ENCODE measurements around the gene ADSS1. TPM values are rescaled to one million over a fixed set of nuclear protein-coding genes. Genes with fewer than 3 reads are reported as not detected.

Gene ADSS1
- total RNA-seq, 1 experiment from 2014 or later = 0.52 TPM

DNA sequence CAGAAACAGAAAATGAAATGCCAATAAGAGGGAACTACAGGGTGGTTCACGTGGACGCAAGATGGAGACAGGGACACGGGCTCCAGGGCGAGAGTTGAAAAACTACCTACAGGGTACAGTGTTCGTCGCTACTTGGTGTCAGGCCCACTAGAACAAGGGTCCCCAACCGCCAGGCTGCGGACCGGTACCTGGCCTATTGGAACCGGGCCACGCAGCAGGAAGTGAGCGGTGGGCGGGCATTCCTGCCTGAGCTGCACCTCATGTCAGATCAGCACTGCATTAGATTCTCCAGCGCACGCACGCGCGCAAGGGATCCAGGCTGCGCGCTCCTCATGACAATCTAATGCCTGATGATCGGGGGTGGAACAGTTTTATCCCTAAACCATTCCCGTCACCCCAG is 19.8 kb upstream of the ADSS1 start:
- ChIA-PET CTCF (interaction anchor here (0.6 kb wide), 1 partner anchor 341 kb away, joined by 3 read pairs; no protein-coding TSS in a partner anchor), POLR2A (ENCODE audit: low non-redundant PET) (no interaction called here)
- H3K36me3 ChIP-seq (ENCODE audit: insufficient read depth, low read length, poor library complexity, severe bottlenecking) = peaks cover 29% of the 10 kb centered on the region
- H3K27ac ChIP-seq (ENCODE audit: low read depth, low read length, poor library complexity, severe bottlenecking) = no peak overlapping the region
- no peaks in the 10 kb centered on the region for H3K4me1 ChIP-seq (ENCODE audit: insufficient read depth, low read length, poor library complexity, severe bottlenecking)
- no peaks in the 10 kb centered on the region for H3K9me3 ChIP-seq (ENCODE audit: low read depth, low read length, poor library complexity, severe bottlenecking)
- intact Hi-C loops (cut with micrococcal nuclease; ENCODE audit: unreplicated experiment) = no loop called here
- no peak for DNase-seq (ENCODE audit: low spot score)
- TSS peak; percentile 48 for BruUV-seq (replicated peaks)
- no peak overlapping the region for H3K4me3 ChIP-seq (ENCODE audit: low read depth, low read length, poor library complexity, severe bottlenecking)
- no peak for TF ChIP-seq EZH2 (IDR thresholded peaks at IDR 0.05; ENCODE audit: borderline replicate concordance, low read depth, low read length, poor library complexity, severe bottlenecking)
- TF ChIP-seq, protein P1, sequence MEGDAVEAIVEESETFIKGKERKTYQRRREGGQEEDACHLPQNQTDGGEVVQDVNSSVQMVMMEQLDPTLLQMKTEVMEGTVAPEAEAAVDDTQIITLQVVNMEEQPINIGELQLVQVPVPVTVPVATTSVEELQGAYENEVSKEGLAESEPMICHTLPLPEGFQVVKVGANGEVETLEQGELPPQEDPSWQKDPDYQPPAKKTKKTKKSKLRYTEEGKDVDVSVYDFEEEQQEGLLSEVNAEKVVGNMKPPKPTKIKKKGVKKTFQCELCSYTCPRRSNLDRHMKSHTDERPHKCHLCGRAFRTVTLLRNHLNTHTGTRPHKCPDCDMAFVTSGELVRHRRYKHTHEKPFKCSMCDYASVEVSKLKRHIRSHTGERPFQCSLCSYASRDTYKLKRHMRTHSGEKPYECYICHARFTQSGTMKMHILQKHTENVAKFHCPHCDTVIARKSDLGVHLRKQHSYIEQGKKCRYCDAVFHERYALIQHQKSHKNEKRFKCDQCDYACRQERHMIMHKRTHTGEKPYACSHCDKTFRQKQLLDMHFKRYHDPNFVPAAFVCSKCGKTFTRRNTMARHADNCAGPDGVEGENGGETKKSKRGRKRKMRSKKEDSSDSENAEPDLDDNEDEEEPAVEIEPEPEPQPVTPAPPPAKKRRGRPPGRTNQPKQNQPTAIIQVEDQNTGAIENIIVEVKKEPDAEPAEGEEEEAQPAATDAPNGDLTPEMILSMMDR (conservative IDR thresholded peaks at IDR 0.05; ENCODE audit: low read depth, low read length) = no peak
- no peaks in the 10 kb centered on the region for H3K27me3 ChIP-seq (replicated peaks; ENCODE audit: insufficient read depth, low read depth, low read length, poor library complexity)

DNA sequence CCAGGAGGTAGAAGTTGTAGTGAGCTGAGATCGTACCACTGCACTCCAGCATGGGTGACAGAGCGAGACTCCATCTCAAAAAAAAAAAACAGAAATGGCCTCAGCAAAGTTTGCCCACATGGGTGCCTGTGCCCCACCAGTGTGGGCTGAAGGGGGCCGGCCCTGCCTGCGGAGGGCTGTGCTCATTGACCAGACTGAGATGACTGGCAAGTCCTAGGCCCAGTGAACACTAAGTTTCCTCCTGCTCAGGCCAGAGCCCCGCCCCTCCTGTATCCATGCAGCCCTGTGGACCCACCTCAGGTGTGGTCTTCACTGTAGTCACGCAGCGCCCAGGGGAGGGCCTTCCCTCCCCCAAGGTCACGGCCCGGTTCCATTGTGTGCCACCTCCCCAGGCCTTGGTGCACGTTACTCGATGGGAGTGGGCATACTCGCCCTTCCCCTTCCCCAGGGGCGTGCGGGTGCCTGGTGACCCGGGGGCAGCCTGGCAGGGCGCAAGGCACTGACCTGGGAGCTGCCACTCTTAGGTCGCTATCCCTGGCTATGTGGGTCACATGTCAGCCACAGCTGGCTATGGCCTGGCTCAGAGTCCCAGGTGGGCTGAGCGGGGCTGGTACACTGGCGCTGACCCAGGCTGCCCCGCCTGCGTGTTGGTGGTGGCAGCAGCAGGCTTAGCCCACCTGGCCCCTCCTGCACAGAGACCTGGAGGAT is 18.5 kb upstream of the ADSS1 start:
- intact Hi-C loops (cut with micrococcal nuclease; ENCODE audit: unreplicated experiment) = no loop called here
- POLR2A ChIA-PET (ENCODE audit: low non-redundant PET) = no interaction called here
- Histone ChIP-seq H3K27me3 (replicated peaks; ENCODE audit: insufficient read depth, low read depth, low read length, poor library complexity) (no peaks in the 10 kb centered on the region), H3K4me3 (ENCODE audit: low read depth, low read length, poor library complexity, severe bottlenecking) (no peak overlapping the region), H3K4me1 (ENCODE audit: insufficient read depth, low read length, poor library complexity, severe bottlenecking) (no peaks in the 10 kb centered on the region), H3K9me3 (ENCODE audit: low read depth, low read length, poor library complexity, severe bottlenecking) (no peaks in the 10 kb centered on the region), H3K36me3 (ENCODE audit: insufficient read depth, low read length, poor library complexity, severe bottlenecking) (peaks cover 39% of the 10 kb centered on the region), H3K27ac (ENCODE audit: low read depth, low read length, poor library complexity, severe bottlenecking) (no peak overlapping the region)
- TF ChIP-seq, protein P1 (conservative IDR thresholded peaks at IDR 0.05; ENCODE audit: low read depth, low read length) = no peak
- TF ChIP-seq EZH2 (IDR thresholded peaks at IDR 0.05; ENCODE audit: borderline replicate concordance, low read depth, low read length, poor library complexity, severe bottlenecking) = no peak
- DNase-seq (ENCODE audit: low spot score) = peak; percentile 34
- BruUV-seq (replicated peaks) = no TSS peak
- CTCF ChIA-PET = no interaction called here

DNA sequence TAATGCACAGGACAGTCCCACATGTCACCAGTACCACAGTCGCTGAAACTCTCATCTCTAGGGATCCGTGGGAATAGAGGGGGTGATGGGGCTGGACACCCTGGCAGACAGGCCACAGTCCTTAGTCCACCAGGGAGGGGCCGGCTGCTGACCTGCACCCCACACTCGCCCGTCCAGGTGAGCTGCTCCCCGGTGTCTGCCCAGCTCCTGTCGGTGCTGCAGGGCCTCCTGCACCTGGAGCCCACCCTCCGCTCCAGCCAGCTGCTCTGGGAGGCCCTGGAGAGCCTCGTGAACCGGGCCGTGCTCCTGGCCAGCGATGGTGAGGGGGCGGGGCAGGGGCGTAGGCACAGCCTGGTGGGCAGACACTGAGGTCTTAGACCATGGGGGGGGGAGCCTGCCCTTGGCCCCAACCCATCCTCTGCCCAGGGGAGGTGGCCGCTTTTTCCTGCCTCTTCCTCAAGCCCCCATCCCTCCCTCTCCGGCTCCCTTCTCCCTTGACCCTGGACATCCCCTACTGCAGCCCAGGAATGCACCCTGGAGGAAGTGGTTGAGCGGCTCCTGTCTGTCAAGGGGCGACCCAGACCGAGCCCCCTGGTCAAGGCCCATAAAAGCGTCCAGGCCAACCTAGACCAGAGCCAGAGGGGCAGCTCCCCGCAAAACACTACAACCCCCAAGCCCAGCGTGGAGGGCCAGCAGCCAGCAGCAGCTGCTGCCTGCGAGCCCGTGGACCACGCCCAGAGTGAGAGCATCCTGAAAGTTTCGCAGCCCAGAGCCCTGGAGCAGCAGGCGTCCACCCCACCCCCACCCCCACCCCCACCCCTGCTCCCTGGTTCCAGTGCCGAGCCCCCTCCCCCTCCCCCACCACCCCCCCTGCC is 17.1 kb upstream of the ADSS1 start:
- H3K36me3 ChIP-seq (ENCODE audit: insufficient read depth, low read length, poor library complexity, severe bottlenecking) = peaks cover 43% of the 10 kb centered on the region
- H3K4me1 ChIP-seq (ENCODE audit: insufficient read depth, low read length, poor library complexity, severe bottlenecking) = no peaks in the 10 kb centered on the region
- H3K9me3 ChIP-seq (ENCODE audit: low read depth, low read length, poor library complexity, severe bottlenecking) = no peaks in the 10 kb centered on the region
- H3K27ac ChIP-seq (ENCODE audit: low read depth, low read length, poor library complexity, severe bottlenecking) = no peak overlapping the region
- no peak for TF ChIP-seq EZH2 (IDR thresholded peaks at IDR 0.05; ENCODE audit: borderline replicate concordance, low read depth, low read length, poor library complexity, severe bottlenecking)
- TF ChIP-seq, protein P1 (conservative IDR thresholded peaks at IDR 0.05; ENCODE audit: low read depth, low read length) = no peak
- no peak overlapping the region for H3K4me3 ChIP-seq (ENCODE audit: low read depth, low read length, poor library complexity, severe bottlenecking)
- BruUV-seq (replicated peaks) = no TSS peak
- no peaks in the 10 kb centered on the region for H3K27me3 ChIP-seq (replicated peaks; ENCODE audit: insufficient read depth, low read depth, low read length, poor library complexity)
- DNase-seq (ENCODE audit: low spot score) = peak; percentile 46
- CTCF ChIA-PET = no interaction called here
- POLR2A ChIA-PET (ENCODE audit: low non-redundant PET) = no interaction called here
- intact Hi-C loops (cut with micrococcal nuclease; ENCODE audit: unreplicated experiment) = no loop called here
